ENCODE data around the gene IRX4.

Gene IRX4

DNA sequence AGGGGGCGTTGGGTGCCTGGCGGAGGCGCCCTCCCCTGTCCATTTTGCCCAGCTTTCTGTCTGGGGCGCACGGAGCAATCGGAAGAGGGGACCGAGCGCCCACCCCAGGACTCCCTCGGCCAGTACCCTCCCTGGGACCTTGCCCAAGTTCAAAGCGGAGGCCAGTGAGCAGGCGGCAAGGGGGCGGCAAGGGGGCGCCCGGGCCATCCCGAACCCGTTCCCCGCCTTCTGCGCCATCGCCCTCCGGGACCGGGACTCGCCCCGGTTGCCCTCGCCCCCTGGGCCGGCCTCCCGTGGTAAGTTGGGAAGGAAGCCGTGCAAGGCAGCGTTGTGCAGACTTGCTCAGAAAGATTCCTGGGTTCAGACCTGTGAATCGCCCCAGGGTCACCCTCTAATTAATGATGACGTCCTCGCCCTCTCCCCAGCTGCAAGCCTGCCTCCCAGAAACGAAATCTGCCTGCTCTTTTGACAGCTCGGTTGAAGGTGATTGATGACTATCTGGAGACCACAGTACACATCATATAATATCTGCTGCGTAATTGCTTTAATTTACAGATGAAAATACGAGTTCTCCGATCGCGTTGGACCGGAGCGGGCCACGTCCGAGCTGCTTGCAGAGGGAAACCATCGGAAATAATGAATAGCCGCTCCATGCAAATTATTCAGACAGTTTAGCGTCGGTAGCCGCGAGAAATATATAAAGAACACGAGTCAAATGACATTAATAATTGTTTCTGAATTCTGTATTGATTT lies 1.4 kb upstream of the IRX4 start:
- H3K4me3 ChIP-seq (ENCODE audit: low read depth, low read length), result no peak overlapping the region
- TF ChIP-seq, protein P1, sequence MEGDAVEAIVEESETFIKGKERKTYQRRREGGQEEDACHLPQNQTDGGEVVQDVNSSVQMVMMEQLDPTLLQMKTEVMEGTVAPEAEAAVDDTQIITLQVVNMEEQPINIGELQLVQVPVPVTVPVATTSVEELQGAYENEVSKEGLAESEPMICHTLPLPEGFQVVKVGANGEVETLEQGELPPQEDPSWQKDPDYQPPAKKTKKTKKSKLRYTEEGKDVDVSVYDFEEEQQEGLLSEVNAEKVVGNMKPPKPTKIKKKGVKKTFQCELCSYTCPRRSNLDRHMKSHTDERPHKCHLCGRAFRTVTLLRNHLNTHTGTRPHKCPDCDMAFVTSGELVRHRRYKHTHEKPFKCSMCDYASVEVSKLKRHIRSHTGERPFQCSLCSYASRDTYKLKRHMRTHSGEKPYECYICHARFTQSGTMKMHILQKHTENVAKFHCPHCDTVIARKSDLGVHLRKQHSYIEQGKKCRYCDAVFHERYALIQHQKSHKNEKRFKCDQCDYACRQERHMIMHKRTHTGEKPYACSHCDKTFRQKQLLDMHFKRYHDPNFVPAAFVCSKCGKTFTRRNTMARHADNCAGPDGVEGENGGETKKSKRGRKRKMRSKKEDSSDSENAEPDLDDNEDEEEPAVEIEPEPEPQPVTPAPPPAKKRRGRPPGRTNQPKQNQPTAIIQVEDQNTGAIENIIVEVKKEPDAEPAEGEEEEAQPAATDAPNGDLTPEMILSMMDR (IDR thresholded peaks at IDR 0.05; ENCODE audit: insufficient read depth, low read depth, low read length, missing control alignments), result no peak
- DNase-seq (ENCODE audit: low read depth), result no peak

DNA sequence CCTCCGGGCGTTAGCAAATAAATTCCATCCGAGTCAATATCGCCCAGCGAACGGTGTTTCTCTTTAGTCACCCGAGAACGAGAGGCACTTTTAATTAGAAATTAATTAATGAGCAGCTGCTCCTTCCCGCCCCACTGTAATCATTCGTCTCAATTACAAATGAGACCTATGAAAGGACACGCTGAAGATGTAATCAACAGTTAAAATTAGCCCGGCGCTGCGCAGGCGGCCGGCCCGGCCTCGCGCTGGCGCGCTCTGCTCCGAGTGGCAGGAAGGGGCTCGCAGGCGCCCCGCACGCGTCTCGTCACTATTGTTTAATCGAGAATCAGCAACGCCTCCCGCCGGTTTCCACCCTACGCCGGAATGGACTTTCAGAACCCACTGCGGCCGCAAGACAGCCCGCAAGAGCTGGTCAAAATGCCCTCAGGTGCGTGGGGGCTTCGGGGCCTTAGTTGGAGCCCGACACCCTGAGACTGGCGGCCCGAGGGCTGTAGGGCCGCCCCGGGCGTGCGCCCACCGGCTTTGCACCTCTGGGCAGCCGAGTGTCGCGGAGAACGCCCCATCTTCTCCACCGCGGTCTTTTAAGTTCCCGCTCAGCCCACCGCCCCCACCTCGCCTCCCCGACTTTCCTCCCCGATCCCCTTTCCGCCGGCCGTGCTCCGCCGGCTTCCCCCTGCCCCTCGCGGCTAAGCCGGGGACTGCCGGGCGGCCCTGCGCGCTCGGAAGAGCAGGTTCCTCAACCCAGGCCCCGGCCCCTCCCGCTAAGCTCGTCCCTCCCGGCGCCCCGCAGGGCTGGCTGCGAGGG lies 597 bp upstream of the IRX4 start:
- no peak overlapping the region for H3K4me3 ChIP-seq (ENCODE audit: low read depth, low read length)
- no peak for DNase-seq (ENCODE audit: low read depth)
- TF ChIP-seq, protein P1 (IDR thresholded peaks at IDR 0.05; ENCODE audit: insufficient read depth, low read depth, low read length, missing control alignments), result no peak

DNA sequence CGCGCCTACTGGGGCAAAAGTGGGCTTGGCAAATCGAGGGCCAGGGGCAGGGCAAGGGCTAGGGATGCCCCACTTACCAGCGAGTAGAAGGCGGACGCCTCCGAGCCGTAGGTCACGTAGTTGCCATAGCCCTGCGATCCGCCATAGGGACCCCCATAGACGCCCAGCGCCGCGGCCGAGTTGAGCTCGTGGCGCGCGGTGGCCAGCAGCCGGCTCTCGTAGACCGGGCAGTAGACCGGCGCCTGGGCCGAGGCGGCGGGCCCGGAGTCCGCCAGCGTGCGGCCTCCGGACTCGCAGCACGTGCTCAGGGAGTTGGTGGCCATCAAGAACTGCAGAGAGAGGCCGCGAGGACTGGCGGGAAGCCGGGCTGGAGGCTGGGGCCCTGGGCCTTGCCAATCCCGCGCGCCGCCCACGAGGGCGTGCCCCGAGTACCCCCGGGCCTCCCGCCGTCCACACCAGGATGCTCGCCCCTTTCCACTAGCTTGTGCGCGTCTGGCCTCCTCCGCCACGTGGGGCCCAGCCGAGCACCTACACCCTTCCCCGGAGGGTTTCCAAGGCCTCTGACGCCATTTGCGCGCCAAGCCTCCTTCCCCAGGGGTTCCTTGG lies 891 bp downstream of the IRX4 start:
- DNase-seq (ENCODE audit: low read depth), result no peak
- TF ChIP-seq, protein P1 (IDR thresholded peaks at IDR 0.05; ENCODE audit: insufficient read depth, low read depth, low read length, missing control alignments), result no peak
- no peak overlapping the region for H3K4me3 ChIP-seq (ENCODE audit: low read depth, low read length)

DNA sequence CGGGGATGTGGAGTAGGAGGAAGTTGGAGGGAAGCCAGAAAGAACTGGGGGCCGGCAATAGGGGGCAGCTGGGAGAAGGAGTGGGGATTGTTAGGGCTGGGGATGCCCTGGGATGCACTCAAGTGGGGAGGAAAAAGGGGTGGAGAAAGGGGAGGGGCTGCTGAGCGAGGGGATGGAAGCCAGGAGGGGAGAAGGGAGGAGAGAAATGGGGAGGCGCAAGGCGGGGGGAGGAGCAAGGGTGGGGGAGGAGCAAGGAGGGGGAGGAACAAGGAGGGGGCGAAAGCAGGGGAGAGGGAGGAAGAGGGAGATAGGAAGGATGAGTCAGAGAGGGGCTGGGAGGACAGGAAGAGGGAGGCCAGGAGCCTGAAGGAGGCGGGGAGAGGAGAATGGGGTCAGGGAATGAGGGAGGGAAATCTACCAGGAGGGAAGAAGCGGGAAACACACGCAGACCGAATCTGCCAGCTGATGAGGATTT lies 1.6 kb downstream of the IRX4 start:
- H3K4me3 ChIP-seq (ENCODE audit: low read depth, low read length), result no peak overlapping the region
- TF ChIP-seq, protein P1 (IDR thresholded peaks at IDR 0.05; ENCODE audit: insufficient read depth, low read depth, low read length, missing control alignments), result no peak
- DNase-seq (ENCODE audit: low read depth), result no peak

DNA sequence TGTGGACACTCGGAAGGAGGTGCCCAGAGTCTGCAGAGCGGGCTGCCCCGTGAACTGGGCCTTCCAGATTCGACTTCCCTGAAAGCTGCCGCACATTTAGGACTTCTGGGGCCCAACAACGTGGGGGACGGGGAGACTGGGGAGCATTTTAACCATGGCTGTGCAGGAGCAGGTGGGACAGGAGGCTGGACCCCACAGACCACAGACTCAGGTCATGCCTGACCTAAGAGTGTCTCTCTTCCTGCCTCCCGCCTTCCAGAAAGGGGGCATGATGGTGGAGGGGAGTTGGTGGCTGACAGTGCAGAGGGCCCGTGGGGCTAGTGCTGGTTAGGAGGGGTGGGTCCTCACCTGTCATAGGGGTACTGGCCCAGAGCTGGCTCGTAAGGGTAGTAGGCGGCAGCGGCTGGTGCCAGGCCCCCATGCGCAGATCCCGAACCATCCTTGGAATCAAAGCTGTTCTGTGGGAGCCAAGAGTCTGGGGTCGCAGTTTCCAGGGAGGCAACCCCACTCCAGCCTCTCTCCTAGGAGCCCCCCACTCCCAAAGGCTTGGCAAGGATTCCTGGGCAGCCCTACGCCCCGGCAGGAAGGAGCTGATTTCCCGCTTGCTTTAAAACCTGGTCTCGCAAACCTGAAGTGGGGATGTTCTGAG lies 2.2 kb downstream of the IRX4 start:
- no peak overlapping the region for H3K4me3 ChIP-seq (ENCODE audit: low read depth, low read length)
- no peak for DNase-seq (ENCODE audit: low read depth)
- TF ChIP-seq, protein P1 (IDR thresholded peaks at IDR 0.05; ENCODE audit: insufficient read depth, low read depth, low read length, missing control alignments), result no peak
